AML-193 (cell line): Measurements from ENCODE around the gene ARHGEF1.
"Not testable (repeated sequence)": the region's sequence is repeated elsewhere in the genome, so short reads cannot be mapped to it uniquely, and the experiment has no call there.

ENCODE experiments used
- DNase-seq, 2 experiments: peaks; one replicate each; lab custom pipeline; 2025; lab: John Stamatoyannopoulos, UW

Gene ARHGEF1

DNA sequence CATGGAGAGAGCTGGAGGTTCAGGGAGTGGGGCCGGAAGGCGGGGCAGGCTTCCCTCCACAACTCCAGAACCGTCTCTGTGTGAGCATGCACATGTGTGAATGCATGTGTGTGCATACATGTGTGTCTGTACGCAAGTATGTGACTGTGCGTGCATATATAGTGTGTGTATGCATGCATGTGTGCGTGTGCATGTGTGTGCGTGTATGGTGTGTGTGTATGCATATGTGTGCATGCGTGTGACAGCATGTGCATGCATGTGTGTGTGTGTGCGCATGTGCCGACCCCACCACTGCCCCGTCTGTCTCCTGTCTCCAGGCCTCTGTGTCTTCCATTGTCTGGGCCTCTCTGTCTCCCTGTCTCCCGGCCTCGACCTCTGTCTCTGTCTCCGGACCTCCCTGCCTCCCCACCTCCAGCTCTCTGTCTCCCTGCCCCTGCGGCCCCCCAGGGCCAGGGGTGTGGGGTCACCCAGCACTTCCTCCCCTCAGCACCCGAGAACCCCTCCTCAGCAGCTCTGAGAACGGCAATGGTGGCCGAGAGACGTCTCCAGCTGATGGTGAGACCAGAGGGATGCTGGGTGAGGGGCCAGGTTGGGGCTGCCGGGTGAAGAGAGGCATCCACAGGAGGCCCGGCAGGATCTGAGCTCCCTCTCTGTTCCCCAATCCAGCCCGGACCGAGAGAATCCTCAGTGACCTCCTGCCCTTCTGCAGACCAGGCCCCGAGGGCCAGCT is 22.5 kb downstream of the ARHGEF1 start:
- DNase-seq: no peak

DNA sequence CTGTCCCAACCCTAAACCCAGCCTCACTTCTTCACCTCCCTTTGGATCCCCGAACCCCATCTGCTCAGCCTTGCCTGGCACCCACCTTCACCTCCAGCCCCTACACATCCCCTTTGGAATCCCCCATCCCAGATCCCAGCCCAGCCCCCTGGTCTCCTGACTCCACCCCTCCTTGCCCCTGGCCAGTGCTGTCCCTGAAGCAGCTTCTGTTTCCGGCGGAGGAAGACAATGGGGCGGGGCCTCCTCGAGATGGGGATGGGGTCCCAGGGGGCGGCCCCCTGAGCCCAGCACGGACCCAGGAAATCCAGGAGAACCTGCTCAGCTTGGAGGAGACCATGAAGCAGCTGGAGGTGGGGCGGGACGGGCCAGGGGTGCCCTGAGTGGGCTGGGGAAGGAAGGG is 23.3 kb downstream of the ARHGEF1 start:
- DNase-seq: no peak

DNA sequence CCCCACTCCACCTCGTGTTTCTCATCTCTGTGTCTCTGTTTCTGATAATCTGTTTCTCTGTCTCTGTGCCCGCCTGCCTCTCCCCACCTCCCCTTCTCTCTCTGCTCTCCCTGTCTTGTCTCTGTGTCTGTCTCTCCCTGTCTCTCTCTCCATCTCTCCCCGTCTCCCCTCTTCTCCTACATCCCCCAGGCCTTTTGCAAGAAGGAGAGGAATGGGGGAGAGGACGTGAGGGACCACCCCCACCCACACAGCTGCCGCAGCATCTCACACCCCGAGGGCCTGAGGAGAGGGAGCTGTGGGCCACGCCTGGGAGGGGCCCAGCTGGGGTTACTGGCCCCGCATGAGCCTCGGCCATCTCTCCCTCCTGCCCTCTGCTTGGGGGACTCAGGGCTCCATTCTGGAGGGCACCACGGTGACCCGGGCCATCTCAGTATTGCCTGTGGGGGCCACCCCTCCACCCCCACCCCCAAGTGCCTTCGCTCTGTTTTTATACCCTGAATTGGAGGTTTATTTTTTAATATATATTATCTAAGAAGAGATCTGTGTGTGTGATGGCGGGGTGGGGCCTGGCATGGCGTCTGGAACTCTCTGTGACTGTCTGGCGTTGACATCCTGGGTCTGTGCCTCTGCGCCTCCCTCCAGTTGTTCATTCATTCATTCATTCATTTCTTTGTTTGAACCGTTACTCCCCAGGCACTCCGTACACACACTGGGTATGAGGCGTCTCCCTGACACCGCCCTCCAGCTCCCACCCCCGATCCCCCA is 24.1 kb downstream of the ARHGEF1 start:
- DNase-seq: no peak

DNA sequence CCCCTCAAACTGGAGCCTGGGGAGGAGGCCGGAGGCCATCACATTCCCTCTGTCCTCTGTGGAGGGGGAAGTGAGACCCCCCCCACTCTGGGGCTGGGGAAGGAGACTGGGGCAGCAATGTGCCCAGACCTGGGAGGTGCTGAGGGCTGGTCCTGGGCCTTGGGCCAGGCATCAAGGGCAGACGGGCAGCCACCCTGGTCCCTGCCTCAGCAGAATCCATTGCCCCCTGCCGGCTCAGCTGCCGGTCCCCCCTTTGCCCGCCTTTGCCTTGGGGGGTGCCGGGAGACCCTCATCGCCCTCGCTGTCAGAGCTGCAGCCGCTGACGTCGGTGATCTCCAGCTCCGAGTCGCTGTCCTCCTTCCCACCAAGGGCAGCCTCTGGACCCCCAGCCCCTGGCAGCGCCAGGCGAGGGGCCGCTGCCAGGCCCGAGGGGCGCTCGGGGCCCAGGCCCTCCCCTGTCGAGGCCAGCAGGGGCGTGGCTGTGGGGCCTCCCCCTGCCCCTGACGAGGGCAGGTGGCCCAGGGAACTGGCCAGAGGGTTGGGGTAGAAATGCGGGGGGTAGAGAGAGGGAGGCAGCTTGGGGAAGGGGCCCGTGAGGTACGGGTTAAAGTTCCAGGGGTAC is 25.1 kb downstream of the ARHGEF1 start:
- DNase-seq: no peak

DNA sequence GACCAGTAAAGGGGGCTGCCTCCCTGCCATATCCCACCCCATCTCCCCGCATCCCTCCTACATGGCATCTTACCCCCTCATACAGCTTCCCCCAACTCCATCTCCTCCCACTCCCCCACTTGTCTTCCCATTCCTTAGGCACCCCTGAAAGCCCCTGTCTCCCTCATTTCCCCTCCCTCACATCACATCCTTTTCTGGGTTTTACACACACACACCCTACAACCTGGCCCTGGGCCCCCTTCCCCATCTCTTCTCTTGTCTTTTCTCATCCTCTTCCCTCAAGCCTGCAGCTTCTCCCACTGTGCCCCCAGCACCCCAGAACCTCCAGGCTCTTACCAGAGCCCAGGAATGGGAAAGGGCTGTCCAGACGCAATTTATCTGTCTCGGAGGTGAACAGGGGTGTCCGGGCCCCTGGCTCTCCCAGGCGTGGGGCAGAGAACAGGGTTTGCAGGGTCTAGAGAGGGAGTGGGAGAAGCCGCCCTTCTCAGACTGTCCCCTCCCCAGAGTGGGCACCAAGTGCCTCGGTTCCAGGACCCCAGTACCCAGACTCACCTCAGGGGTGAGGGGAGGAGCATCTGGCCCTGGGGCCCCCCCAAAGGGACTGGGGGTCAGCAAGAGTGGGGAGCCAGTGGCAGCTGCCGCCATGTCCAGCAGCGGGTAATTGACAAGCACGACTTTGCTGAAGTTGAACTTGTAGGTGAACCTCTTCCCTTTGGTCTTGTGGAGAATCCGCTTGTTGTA is 25.9 kb downstream of the ARHGEF1 start:
- no peak for DNase-seq

DNA sequence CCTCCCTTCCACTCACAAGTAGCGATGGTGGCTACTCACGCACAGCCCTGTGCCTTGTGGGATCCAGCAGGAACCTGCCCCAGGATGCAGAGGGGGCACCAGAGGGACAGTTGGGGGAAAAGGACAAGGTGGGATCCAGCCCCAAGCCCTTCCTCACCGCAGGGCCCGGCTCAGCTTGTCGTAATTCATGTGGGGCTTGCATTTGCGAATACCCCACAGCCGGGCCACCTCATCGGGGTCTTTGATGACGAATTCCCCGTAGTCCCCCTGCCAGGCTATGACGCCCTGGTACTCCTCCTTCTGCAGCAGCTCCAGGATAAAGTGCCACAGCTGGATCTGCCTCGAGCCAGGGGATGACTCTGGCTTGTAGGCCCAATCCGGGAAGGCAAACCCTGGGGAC is 26.7 kb downstream of the ARHGEF1 start:
- no peak for DNase-seq

DNA sequence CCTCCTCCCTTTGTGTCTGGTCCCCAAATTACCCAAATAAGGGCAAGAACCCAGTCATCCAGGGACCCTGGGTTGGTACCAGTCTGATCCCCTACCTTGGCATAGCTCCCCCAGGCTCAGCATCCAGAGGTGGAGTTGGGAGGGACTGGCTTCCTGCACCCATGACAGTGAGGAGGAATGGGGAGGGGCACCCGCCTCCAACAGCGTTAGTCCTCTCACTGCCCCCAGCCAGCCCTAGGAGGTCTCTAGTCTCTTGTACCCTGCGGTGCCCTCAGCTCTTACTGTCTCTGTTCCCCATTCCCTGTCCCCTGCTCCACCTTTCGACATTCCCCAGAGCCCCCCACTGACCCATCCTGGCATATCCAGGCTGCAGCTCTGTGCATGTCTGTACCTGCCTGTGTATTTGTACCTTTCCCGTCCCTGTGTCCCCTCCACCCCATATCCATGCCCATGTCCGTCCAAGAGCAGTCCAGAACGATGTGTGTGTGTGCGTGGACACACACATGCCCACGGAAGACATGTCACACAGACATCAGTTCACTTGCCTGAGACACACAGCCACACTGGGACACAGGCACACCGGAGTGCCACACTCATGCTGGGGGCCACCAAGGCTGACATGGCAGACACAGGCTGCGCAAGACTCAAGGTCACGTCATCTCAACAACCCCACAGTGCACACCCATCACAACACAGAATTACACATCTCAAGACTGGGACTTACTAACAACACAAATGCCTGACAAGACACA is 27.4 kb downstream of the ARHGEF1 start:
- DNase-seq: no peak

DNA sequence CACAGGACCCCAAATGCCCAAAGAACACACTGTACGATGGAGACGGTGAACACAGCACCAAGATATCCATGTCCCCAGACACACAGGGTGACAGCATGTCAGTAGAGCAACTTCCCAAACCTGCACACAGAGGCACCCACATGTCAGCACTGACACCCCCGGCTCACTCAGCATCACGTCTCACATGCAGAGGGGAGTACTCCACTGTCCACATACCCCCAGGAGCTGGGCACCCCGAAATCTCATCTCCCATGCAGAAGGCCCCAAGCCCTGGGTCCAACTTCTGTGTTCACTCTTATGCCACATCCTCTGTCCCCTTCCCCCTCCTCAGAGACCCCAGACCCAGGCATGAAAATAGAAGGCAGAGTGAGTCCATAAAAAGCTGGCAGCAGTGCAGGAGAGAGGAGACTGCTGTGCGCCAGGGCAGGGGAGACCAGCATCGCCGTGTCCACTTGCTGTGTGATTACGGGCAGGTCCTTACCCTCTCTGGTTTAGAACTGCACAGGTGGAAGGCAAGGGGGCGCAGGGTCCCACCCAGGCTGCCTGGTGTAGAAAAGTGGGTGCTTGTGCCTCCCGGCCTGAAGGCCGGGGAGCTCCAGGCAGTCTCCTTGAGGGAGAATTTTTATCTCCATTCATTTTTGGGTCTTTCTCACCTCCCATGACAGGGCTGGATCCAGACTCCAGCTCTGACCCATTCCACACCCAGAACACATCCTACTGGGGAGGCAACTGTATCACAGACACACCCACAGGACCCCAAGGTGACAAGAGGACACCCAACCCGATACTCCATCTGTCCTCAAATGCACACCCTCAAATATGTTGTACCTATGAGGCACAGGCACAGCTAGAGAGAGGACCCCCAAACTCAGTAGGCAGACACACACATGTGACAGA is 28.3 kb downstream of the ARHGEF1 start:
- DNase-seq: no peak

DNA sequence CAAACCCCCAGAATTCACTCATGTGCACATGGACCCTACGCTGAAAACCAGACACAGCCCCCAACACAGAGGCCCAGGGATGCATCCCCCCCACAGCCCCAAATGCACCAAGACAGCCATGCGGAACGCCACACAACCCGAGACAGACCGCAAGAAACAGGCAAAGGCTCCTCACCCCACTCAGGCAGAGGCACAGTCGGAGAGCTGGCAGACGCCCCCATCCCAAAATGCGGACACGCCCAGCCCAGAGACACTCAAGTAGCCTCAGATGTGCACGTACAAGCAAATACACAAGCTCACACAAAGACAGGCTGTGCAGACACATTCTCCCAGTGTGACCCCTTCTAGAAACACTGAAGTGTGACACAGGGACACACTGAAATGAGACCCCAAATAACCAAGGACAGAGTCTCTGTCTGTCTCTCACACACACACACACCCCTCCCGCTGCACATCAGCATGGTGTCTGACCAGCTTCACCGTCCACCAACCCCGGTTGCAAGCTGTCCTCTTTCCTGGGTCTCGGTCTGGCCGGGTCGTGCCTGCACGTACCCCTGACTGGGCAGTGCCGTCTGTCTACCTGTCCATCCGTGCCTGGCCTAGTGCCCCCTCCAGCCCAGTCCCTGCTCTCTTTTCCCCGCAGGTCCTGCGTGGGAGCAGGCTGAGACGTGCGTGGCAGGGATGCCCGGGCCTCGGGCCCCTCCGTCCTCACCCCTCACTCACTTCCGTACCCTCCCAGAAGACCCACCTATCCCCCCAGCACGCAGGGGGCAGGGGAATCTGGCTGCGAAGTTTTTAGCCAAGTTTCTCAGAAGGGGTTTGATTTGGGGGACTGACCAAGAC is 29.1 kb downstream of the ARHGEF1 start:
- no peak for DNase-seq

DNA sequence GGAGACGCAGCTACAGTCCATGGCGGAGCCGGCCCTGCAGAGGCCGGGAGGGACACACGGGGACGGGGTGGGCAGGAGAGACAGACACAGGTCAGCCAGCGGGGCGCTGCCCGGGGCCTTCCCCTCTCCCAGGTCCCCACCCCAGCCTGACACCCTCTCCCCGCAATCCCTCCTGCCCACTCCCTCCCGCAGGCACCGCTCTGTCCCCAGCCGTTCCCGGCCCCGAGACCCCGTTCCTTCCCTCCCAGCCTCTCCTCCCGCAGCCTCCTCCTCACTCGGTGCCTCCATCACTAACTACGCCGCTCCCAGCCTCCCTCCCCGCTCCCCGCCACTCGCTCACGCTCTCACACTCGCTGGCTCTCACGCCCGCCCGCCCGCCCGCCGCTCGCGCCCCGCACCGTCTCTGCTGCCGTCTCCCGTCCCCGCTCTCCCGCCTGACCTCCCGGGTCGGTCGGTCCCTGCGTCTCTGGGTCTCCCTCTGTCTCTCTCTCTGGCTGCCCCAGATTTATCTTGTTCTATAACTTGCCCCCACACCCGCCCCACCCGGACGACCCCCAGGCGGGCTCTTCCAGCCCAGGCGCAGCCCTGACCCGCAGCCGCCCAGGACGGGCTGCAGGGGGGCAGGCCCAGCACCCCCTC is 30.0 kb downstream of the ARHGEF1 start:
- no peak for DNase-seq

DNA sequence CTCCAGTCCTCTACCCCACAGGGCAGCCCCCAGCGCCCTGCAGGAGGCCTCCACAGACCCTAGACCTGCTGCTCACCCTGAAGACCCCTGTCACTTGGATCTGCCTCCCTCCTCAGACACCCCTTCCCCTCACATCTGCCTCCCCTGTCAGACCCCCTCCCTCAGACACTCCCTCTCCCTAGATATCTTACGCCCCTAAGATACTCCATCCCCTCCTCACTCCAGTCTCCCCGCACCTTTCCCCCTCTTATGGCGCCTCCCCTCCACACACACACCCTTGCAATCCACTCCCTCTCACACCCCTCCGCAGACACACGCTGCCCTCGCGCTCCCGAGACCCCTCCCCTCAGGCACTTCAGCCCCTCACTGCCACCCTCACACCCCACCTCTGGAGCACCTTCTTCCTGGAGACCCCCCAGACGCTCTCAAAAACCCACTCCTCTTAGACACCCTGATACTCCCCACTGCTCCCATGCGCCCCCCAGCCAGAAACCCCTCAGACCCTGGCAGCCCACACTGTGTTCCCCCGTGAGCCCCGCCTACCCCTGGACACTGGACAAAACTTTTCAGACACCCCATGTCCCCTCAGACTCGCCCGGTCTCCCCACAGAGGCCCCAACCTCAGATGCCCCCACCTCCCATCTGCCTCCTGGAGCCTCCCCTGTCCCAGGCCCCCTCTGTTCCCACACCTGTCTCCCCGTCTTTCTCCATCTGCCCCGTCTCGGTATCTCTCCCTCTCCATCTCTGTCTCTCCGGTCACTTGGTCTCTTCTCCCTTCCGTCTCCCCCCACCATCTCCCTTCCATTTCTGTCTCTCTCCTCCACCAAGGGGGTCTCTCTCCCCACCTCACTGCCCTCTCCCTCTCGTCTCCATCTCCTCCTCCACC is 30.8 kb downstream of the ARHGEF1 start:
- no peak for DNase-seq

DNA sequence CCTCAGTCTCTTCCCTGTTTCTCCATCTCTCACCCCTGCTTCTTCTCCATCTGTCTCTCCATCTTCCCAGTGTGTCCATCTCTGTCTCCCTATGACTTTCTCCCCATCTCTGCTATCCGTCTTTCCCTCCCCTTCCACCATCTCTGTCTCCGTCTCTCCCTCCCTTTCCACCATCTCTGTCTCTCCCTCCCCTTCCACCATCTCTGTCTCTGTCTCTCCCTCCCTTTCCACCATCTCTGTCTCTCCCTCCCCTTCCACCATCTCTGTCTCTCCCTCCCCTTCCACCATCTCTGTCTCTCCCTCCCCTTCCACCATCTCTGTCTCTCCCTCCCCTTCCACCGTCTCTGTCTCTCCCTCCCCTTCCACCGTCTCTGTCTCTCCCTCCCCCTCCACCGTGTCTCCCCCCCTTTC is 31.4 kb downstream of the ARHGEF1 start:
- DNase-seq: not testable (repeated sequence)

DNA sequence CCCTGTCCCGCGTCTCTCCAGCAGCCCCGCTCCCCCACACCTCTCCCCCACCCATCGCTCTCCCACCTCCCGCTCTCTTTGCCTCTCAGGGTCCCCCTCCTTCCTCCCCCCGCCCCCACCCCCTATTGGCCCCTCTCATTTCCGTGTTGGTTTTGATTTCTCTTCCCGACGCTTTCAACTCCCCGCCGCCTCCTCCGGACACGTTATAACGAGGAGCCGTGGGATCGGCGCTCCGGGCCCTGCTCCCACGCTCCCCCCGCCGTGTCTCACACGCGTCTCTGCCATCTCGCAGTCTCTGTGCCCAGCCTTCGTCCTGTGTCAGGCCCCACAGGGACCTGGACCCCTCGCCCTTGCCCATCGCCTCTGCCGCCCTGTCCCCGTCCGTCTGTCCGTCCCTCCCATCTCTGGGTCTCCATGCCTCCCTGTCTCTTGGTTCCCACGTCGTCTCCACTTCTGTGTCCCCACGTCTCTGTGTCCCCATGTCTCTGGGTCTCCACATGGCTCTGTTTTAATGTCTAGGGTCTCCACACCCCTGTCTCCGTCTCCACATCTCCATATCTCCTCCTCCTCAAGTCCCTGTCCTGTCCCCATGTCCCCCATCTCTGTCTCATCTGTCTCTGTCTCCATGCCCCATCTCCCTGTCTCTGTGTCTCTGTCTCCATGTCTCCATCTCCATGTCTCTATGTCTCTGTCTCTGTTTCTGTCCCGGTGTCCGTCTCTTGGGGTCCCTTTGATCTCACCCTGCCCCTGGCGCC is 32.2 kb downstream of the ARHGEF1 start:
- DNase-seq: no peak

DNA sequence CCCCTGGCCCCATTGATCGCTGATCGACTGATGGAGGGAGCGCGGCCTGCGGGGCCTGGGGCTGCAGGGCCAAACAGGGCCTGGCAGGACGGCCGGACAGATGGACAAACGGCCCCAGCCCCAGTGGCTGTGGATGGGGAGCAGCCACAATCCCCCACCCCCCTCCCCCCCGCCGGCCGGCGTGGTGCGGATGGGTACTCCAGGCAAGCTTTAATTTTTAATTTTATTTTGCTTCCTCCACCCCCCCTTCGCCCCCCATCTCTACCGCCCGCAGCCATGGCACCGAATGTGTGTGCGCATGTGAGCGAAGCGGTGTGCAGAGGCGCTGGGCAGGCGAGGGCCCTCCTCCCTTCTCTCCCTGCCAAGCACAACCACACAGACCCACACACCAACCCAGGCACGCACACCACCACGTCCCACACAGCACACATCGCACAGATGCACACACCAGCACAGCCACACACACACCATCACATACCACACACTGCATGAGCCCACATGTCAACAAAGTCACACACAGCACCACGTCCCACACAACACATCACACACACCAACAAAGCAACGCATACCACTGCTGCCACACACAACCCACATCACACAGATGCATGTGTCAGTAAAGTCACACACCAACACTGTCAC is 32.9 kb downstream of the ARHGEF1 start:
- DNase-seq: no peak

DNA sequence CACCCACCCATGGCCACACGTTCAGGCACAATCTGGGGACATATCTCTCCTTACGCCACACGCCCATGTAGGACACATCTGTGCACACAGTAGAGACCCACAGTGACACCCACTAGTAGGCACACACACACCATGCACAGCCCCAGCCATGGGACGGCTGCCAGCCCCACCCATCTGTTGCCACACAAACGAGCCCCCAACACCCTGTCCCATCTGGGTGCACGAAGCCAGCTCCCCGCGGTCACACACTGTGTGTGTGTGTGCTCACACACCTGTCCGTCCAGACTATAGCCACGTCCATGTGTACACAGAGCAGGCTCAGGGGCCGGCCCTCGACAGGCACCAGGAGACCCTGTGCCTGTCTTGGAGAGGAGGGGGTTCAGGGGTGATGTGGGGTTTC is 34.7 kb downstream of the ARHGEF1 start:
- no peak for DNase-seq

DNA sequence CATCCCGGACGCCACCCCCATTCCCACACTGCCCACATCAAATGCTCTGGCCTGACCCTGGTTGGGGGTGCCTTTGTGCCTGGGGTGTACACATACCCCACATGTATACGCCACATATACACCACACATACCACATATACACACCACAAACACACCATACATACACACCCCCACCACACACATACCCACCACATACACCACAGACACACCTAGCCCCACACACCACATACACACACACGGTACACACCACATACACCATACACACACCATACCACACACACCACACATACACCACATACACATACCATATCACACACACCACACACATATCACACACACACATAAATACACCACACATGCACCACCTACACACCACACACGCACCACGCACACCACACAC is 35.1 kb downstream of the ARHGEF1 start:
- no peak for DNase-seq

DNA sequence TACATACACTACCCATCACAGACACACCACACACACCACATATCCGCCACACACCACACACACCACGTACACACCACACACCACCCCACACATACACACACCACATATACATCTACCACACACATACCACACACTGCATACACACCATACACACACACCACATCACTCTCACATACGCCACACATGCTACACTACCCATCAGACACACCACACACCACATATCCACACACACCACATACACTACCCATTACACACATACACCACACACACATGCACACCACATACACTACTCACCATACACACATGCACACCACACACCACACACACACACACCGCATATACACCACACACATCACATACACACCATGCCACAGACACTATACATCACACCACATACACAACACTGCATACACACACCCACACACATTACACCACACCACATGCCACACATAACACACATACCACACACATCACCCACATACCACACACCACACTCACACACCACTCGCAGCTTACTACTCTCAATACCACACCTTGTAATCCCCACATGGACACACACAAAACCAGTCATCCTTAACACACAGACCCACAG is 35.8 kb downstream of the ARHGEF1 start:
- no peak for DNase-seq
